SKM-1 treated with dmso at 0.1 percent for 144 hours (cell line): Measurements from ENCODE around the gene SMYD3.
A peak's percentile ranks its signal among the peaks of the same experiment; 100 is the strongest.
"Not testable (repeated sequence)": the region's sequence is repeated elsewhere in the genome, so short reads cannot be mapped to it uniquely, and the experiment has no call there.

Source experiments
- DNase-seq: peaks from one replicate; lab custom pipeline; 2025; ENCODE audit not compliant: unreplicated experiment; lab: John Stamatoyannopoulos, UW

Gene SMYD3

DNA sequence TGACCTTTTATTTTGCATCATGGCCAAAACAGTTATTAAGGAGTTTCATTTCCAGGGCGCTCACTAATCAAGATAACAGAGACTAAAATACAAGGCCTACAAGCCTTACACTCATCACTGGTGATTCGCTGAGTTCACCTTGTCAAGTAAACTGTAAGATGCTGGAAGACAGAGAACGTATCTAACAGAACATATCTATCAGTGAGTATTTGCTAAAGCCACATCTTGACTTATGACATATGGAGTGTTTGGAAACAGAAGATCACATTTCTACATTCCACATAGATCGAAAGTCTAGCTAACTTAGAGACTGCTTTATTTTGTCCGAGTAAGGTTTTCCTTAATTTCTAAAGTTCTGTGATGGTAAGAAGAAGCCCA, 506.5 kb downstream of the SMYD3 start:
- no peak for DNase-seq

DNA sequence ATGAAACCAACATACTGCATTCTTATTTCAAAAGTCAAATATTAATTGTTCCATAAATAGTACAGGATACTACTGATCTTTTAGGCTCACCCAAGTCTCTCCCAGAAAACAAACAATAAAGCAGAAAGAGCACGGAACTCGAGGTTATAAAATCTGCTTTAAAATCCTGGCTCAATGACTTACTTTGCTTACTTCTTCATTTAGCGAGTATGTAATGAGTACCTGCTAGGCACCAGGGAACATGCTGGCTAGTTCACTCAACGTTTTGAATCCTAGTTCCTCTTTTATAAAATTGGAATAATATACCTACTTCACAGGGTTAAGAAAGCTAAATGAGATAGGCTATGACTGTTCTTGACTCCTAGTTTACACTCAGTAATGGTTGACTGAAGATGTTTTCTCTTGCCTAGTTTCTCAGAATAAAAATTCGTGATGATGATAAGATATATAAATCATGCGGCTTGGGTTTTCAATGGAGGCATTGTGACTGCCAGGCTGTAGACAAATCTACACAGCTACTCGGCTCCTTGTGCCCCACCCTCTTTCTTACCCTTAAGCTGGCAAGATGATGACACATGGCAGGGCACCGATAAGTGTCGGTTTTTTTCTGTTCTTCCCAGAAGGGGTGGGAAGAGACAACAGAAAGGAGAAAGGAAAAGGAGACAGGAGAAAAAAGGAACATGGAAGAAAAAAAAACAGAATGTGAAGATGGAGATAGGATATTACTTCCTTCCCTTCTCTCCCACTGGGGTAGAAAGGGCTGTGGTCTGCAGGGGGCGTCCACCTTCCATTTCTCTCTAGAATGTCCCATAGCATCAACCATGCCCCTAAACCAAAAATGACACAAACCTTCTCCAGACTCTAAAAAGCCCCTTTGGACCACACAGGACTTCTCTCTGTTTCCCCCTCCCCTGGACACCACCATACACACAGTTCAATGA, 507.1 kb downstream of the SMYD3 start:
- peak; percentile 74 for DNase-seq

DNA sequence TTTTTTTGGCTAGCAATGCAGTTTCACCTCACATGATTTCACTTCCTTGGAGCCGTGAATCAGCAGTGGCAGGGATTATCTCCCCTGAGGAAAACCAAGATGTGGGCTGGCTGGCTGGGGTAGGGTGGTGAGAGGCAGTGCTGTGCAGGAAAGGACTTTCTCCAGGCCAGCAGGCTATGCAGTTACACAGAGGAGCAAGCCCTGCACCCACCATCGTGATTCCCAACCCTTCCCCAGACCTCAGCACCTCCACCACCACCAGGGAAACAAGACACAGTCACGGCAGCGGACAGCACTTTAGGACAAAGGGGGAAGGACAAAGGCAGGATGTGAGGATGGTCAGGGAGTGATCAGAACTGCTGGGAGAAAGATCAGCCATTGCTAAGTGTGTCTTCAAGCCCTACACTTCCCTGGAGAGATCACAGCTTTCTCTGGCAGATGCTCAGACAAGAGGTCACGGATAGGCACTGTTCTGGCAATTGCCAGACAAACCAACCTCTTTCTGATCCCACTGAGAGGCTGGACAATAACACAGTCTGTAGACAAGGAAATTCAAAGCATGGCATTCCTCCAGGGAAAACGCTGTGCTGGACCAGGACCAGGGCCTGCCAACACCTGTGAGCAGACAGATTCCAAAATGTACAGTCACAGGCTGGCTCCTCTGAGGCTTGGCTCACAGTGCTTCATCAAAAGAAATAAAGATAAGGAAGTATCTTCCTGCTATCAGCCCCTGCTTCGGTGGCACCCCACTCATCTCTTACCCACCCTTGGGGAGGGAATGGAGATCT, 509.4 kb downstream of the SMYD3 start:
- DNase-seq = no peak

DNA sequence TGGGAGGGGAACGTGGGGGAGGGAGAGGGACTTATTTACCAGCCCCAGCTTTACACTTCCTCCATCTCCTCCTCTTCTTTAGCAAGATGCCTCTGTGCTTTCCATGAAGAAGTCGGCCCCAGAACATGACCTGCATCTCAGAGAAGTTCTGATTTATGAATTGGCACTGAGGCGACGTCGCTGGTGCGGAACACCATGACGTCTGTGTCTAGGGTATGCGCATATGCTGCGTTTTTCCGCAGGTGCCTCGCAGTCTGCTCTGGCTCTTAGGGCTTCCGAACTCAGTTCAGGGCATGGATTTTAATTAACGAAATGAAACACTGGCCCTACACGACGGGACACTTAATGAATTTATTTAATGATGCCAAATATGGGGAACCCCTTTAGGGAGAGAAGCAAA, 510.3 kb downstream of the SMYD3 start:
- DNase-seq = no peak

DNA sequence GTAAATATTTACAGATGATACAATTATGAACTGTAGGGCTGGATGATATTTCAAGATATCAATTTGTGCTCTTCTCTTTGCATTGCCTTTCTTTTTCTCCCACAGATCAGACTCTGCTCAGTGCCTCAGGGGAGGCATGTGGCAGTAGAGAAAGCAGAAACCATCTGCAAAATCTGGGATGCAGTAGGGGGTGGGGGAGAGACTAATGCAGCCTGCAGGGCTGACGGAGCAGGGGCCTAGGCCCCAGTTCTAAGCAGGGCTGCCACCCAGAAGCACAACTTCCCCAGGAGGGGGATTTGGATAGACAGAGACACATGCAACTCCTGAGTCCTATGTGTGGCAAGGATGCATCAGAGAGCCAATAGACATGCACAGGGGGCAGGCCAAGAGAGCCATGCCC, 511.6 kb downstream of the SMYD3 start:
- DNase-seq = no peak

DNA sequence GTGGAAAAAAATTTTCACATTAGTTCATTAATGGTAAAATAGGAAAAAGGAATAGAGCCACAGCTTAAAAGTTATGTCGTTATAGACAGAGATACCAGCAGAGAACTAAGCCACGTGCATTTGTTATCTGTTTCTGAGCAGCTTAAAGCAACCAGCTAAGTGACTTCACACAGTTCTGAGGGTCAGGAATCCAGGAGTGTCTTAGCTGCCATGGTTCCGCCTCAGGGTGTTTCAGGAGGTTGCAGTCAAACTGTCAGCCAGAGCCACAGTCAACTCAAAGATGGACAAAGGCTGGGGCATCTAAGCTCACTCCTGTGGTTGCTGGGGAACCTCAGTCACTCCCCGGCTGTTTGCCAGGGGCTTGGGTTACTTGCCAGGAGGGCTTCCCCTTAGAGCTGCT, 515.8 kb downstream of the SMYD3 start:
- no peak for DNase-seq

DNA sequence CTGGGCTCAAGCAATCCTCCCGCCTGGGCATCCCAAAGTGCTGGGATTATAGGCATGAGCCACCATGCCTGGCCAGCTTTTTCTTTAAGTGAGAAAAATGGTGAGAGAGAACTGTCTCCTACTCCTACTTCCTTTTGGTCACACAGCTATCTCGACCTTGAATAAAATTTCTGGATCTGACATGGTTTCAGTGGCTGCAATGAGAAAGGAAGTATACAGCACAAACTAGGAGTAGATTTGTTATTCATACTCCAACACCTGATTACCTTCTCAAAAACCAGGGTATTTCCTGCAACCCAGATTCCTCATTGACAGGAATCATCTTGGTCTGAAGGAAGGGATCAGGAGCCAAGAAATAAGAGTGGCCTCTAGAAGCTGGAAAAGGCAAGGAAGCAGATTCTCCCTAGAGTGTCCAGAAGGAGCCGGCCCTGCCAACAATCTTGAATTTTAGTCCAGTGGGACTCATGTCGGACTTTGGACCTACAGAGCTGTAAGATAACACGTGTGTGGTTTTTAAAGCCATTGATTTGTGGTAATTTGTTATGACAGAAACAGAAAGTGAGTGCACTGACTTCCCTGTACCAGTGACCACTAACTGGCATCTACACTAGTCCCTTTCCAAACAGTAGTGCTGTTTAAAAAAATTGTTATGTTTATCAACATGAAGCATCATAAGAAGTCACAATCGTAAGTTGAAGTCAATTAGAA, 516.6 kb downstream of the SMYD3 start:
- DNase-seq = no peak

DNA sequence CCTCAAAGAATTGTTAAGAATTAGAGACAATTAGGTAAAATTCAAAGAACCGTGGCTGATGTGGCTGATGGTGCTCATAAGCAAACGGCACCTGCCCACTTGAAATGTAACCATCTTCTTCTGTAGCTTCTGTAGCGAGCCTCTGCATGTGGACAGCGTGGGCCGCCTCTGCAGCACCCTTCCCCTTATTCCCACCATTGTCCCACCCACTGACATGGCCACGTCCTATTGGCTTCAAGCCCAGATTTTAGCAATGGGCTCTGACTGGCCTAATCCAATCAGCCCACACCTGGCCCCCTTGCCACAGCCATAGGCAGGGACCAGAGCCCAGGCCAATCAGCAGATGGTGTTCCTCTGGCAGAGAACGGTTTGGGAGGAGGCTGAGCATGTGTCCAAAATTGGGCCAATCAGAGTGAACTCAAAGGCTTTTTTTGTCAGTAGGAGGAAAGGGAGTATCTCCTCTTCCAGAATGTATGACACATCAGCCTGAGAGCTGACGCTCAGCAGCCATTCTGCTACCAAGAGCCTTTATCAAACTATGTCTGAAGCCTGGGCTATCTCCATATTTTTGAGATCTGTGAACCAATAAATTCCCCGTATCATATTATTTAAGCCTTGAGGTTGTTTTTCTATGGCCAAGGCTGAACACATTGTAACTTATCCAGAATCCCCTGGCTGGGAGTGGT, 518.5 kb downstream of the SMYD3 start:
- DNase-seq = no peak

DNA sequence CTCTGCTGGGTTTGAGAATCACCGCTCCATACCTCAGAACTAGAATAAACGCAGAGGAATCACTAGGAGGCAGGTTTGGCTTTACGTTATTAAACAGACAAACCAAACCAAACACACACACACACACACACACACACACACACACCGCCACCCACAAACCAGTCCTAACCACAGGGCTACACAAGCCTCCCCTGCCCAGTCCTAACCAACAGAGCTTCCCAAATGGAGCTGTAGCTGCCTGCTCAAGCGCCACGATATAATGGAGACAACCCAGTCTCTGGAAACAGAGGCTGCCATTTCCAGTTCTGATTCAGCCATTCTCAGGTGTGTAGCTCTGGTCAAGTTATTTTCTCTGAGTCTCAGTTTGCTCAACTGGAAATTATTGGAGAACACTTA, 519.1 kb downstream of the SMYD3 start:
- DNase-seq = no peak

DNA sequence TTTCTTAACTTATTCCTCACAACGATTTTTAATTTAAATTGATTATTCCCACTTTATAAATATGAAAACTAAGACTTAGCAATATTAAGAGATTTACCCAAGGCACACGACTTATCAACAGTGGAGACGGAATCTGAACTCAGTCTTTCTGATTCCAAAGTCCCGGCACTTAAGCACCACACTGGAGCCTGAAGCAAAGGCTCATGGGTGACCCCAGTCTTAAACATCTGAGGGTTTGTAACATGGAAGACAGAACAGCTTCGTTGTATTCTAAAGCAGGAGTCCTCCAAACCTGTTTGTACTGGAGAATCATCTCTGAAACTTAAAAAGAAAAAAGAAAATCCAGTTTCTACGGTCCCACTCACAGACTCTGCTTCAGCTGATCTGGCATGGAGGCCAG, 519.5 kb downstream of the SMYD3 start:
- DNase-seq = no peak

DNA sequence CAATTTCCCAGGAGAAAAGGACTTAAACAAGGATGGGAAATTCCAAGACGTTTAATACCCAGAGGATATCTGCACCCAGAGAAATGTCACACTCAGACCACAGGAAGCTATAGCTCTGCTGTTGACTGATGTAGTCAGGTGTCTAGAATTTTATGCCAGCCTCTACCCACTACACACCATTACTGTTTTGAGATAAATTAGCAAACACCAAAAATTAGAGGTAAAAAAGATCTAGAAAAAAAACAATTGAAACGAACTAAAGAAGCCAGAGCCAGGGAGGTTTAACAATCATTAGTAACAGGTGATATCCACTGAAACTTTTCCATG, 519.9 kb downstream of the SMYD3 start:
- DNase-seq = no peak

DNA sequence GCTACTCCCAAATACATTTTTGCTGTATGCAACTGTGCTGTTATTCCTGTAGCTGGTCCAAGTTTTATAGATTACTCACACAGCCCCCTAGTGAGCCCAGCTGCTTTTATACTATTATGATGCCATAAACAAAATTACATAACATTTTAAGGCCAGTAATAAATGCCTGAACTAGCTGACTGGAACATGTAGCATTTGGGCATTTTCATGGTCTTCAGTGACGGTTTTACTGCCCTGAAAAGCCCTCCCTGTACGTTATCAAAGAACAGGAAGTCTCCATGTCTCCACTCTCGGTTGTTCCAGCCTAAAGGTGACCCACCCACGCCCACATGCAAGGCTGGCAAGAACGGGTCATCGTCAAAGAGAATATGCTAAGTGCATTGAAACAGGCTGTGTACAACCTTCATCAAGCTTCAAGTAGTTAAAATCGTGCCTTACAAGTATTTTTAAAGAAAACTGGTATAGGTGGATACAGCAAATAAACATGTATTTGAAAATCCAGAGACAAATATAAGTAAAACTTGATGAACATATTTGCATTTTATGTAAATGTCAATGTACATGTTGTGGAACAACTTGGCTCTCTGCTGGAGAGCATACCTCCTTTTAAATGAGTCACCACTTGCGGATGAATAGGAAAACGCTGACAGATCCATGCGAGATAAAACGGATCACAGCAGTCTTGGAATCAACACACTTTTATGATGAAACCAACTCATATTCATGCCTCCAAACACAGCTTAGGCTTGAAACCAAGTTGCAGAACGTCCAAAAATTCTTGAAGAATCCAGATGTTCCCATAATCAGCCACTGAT, 520.5 kb downstream of the SMYD3 start:
- no peak for DNase-seq

DNA sequence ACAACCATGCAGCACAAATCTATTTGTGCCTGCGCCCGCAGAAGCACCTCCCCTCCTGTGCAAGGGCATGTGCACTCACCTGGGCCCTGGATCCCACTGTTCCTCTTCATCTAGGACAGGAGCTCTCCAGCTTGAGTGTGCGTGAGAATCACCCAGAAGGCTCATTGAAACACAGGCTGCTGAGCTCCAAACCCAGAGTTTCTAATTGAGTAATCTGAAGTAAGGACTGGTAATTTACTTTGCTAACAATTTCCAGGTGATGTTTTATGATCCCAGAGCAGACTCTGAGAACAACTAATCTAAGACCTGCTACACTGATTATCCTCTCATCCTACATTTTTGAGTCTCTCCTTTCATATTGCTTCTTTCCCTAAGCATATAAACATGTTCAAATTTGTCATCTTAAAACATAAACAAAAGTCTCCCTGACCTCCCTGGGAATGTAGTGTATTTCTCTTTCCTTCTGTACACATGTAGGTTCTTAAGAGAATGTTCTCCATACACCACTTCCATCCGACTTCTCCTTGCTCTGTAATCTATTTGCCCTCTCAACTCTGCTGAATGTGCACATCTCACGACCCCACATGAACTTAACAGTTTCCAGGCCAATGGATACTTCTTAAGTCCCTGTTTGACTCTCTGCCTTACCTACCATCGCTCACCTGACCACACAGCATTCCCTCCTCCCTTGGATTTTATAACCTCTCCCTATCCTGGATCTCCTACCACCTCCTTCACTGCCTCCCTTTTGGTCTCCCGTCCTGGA, 522.5 kb downstream of the SMYD3 start:
- no peak for DNase-seq

DNA sequence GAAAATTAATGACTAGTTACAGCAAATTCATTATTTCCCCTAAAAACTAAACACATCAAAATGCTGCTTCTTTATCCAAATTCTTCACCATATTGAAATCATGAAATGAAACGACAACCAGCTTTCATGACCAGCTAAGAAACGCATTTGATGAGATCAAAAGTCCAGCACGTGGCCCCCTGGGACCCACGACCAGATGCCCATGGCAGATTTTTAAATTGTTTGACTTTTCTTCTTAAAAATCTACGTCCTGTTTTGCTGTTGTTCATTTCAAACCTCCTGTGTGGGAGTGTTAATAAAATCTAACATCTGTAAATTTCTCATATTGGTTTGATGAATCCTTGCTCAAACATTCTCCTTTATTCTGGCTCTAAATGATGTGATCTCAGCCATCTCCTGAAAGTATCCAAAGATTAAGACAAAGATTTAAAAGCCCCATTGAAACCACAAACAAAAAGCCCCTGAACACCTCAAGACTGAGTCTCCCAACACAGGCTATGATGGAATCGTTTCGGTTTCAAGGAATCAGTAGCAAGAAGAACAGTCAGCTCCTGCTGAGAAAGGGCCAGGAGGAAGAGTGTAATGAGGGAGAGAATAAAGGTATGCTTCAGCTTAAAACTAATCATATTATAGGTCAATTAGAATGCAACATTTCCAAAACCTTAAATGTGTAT, 523.6 kb downstream of the SMYD3 start:
- no peak for DNase-seq

DNA sequence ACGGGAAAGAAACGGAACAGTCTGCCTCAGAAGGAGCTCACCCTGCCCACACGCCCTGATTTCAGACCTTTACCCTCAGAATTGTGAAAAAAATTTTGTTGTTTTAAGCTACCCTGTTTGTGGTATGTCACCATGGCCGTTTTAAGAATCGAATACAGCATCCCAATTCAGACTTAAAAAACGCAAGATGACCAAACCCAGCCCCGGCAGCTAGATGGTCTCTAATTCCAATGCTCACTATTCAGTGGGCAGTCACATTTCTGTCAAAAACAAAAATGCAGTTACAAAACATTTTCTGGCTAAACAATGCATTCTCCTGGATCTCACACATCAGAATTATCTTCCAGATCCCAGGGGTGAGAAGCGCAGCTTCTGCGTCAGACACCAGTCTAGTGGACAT, 527.5 kb downstream of the SMYD3 start:
- no peak for DNase-seq

DNA sequence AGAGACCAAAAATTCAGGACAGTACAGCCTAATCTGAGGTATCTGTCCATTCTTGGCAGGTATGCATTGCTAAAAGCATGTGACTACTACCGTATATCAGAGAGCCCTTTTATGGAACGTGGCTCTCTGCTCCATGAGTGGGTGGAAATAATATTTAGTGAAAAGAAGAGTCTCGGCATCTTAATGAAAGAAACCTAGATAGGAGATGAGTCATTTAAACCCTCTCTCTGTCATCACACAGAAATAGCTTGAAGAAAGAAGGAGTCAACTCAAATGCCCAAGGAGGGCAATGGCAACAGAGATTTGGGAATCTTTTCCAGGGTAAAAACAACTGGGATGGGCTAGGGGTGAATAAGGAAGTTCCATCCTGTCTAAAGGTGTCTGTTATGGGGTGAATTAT, 528.2 kb downstream of the SMYD3 start:
- no peak for DNase-seq

DNA sequence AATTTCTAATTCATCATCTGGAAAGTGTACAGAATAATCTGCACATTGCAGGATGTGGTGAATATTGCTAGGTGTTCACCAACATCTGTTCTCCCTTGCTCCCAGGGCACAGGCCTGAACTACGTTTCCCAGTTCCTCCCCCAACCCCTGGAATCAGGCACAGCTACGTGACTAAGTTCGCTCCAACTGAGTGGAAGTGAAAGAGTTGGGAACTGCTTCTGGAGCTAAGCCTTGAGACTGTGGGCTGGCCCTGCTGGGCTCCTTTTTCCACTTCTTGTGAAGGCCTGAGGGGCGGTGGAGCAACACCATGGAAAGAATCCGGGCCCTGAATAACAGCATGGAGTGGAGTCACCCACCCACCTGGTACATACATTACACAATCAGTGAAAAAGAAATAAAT, 534.6 kb downstream of the SMYD3 start:
- no peak for DNase-seq

DNA sequence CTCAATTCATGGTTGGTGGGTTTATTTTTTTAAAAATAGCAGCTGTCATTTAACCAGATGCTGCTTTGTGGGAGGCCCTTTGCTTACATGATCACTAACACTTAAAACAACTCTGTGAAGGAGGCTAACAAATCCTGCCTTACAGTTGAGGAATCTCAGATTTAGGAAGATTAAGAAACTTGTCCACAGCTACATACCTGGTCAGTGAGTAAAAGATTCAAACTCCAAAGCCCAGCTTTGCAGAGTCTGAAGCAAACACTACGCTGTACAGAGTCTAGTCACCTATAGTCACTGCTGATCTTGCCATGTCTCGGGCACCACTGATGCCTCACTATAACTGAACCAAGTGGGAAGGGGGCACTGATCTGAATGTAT, 535.4 kb downstream of the SMYD3 start:
- no peak for DNase-seq

DNA sequence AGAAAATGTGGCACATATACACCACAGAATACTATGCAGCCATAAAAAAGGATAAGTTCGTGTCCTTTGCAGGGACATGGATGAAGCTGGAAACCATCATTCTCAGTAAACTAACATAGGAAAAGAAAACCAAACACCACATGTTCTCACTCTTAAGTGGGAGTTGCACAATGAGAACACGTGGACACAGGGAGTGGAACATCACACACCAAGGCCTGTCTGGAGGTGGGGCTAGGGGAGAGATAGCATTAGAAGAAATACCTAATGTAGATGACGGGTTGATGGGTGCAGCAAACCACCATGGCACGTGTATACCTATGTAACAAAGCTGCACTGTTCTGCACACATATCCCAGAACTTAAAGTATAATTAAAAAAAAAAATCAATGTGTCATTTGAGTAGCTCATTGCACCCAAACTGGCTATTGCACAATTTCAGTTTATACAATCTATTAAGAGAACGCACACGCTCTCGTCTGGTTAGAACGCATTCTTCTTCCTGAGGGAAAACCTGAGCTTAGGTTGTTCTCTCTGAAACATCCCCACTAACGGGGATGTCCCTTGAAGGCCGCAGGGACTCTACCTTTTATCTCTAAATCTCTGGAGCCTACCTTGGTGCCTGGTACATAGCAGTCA, 535.9 kb downstream of the SMYD3 start:
- not testable (repeated sequence) for DNase-seq
